ENCODE results near the gene BRAT1.

GRCh38 chr7:2523461-2523936 is 31.8 kb downstream of the BRAT1 start:
- TF ChIP-seq CTCF (IDR thresholded peaks at IDR 0.05), result no peak
- TF ChIP-seq POLR2AphosphoS5 (IDR thresholded peaks at IDR 0.05), result no peak
- no peak for TF ChIP-seq POLR2A (IDR thresholded peaks at IDR 0.05)

Measured in sigmoid colon (tissue), 4 donors.